ENCODE data around the gene KXD1.

The KXD1 gene

DNA sequence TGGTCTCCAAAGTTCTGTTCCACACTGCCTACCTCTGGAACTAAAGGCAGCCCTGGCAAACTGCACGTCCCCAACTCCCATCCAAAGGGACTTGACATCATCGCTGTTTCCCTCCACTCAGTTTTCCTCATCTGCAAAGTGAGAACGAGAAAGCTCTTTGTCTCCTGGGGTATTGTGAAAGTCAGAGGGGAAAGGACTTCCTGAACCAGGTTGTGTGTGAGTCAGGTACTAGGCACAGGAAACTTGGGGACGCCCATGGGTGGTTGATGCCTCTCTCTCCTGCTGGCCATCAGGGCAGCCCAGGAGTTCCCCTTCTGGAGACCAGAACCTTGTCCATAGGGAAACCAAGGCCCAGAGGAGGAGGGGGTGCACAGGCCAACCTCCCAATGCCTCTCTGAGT is 44.2 kb downstream of the KXD1 start:
- no peak for DNase-seq (ENCODE audit: low spot score)

DNA sequence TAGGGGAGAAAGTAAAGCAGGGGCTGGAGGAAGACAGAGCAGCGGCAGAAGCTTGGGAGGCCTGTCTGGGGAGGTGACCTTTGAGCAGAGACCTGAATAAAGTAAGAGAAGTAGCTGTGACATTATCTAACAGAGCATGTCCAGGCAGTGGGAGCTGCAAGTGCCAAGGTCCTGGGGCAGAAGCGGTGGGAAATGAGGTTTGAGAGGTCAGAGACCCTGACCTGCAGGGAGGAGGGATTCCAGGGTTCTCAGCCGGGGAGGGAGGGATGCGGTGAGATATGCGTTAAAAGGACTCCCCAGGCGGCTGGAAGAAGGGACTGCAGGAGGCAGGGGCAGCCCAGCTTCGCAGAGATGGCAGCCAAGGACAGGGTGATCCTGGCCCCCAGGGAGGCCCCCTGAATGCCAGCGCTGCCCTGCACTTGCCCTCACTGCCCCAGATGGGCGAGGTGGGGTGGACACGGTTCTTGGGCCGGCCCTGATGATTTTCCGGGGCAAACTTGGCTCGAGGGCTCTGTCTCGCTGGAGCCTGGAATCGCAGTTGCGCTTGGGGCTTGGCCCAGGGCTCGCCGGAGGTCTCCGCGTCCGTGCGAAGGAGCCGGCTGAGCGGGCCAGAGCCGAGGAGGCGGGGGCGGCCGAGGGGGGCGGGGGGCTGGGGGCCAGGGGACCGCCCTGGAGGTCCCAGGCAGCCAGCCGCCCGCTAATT is 45.7 kb downstream of the KXD1 start:
- DNase-seq (ENCODE audit: low spot score): no peak

DNA sequence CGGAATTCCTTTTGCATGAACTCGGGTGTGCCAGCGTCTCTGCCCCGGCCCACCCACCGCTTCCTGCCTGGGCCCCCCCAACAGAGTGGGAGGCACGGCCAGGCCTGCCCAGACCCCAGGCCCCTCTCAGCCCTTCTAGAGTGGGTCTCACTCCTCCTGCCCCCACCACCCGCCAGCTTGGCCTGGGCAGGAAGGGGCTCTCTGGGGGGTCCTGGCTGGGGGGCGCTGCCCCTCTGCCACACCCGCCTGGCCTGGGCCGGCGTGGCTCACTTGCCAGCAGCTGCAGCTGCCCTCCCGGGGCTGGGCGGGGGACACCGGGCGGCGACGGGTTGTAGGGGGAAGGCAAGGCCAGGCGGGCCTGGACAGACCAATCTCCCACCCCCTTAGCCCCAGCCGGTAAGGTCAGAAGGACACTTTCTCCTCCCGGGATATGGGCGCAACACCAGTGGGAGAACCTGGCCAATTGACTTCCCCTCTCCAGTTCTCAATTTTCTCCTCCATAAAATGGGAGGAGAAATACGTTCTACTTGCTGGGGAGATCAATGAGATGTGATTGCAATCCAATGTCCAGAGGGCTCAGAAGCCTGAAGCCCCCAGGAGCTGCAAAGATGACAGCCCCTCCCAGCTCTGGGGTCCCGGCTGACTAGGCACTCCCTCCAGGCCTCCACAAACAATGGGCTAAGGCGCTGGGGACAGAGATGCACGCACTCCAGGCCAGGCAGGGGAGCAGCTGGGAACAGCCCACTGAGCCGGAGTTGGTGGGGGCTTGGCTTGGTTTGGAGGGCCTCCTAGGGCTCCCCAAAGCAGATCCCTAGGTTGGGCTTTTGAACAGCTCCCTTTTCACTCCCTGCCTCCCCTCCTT is 46.5 kb downstream of the KXD1 start:
- DNase-seq (ENCODE audit: low spot score): no peak

DNA sequence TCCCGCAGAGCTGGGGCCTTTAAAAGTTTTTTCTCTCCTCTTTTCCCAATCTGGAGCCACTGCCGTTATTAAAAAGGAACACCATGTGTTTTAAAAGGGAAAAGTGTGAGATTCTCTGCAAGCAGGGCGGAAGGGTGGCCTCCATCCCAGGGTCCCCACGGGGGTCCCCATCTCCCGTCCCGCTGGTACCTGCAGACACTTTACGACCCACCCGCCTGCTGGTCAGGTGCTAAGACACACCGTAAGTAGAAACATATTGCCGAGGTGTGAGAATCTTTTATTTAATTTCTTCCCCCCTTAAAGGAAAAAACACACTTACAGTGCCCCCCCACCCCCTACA is 47.1 kb downstream of the KXD1 start:
- no peak for DNase-seq (ENCODE audit: low spot score)

DNA sequence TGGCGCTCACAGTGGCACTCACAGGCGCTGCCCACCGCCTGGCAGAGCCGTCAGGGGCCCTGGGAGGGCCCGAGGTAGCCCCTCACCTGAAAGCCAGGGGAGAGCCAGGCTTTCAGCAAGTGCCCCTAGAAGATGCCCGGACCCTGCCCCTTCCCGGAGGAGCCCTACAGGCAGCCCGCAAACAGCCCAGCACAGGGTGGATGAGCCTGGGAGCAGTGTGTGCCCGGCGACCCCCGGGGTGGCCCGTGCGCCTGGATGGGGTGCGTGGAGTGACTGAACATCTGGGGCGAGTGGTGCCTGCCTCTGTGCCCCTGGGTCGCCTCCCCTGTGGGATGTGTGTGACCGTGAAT is 47.5 kb downstream of the KXD1 start:
- no peak for DNase-seq (ENCODE audit: low spot score)

DNA sequence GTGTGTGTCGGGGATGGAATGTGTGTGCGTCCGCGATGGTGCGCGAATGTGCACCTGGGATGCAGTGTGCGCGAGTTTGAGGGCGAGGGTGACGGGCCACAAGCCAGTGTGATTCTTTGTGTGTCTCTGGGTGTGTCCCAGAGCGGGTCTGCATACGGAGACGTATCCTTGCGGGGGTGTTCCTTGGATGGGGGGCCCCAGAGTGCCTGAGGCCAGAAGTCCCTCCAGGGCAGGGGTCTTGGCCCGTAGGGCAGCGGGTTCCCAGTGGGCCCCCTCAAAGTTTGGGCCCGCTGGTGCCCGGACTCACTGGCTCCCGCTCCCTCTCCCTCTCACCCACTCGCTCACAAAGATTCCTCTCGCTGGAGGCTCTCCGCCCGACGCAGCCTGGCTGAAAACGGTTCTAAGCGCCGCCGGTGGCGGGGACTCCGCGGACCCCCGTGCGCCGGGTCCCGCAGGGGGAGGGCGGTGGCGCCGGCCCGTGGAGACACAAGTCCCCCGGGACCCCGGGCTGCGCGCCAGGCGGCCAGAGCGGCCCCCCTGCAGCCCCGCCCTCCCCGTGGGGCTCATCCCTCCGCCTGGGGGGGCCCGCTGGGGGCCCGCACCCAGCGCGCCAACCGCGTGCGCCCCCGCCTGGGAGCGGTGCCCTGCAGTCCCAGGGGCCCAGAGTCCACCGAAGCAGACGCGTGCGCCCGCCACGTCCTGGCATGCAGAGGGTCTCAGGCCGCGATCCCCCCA is 48.0 kb downstream of the KXD1 start:
- DNase-seq (ENCODE audit: low spot score): no peak

DNA sequence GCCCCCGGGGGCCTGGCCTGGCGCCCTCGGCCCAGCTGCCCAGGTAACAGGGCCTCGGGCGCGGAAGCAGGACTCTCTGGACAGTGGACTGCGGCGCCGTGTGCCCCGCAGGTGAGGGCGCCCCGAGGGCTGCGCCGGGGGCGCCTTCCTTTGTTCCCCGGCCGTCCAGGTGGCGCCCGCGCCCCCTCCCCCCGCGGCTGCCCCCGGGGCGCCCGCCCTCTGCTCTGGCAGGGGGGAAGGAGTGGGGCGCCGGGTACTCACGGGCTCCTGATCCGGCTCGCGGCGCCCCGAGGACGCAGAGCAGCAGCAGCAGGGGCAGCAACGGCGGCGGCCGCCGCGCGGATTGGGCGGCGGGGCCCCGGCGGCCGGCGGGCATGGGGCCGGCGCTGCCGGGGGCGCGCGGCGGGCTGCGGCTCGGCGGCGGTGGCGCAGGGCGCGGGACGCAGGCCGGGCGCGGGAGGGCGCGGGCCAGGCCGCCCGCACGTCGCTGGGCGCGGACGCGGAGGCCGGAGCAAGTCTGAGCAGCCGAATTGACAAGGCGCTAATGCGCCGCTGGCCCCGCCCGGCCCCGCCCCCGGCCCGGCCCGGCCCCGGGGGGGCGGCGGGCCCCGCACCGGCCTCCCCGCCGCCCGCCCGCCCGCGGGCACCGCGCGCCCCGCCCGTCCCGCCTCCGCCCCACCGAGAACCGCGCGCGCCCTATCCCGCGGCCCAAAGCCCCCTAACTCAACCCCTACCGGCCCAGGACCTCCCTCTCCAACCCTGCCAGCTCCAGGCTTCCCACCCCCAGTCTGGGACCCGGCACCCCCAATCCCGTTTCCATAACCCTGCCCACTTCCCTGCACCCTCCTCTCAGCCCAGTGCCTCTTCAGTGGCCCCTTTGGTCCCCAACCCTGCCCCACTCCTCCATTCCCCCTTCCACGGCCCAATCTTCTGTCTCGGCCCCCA is 48.9 kb downstream of the KXD1 start, which contains the start of gene CRLF1:
TSS of gene CRLF1 (minus strand) at position 519 of the 945 bp plus-strand sequence. CDS start at position 376, 143 bp downstream.
- no peak for DNase-seq (ENCODE audit: low spot score)

DNA sequence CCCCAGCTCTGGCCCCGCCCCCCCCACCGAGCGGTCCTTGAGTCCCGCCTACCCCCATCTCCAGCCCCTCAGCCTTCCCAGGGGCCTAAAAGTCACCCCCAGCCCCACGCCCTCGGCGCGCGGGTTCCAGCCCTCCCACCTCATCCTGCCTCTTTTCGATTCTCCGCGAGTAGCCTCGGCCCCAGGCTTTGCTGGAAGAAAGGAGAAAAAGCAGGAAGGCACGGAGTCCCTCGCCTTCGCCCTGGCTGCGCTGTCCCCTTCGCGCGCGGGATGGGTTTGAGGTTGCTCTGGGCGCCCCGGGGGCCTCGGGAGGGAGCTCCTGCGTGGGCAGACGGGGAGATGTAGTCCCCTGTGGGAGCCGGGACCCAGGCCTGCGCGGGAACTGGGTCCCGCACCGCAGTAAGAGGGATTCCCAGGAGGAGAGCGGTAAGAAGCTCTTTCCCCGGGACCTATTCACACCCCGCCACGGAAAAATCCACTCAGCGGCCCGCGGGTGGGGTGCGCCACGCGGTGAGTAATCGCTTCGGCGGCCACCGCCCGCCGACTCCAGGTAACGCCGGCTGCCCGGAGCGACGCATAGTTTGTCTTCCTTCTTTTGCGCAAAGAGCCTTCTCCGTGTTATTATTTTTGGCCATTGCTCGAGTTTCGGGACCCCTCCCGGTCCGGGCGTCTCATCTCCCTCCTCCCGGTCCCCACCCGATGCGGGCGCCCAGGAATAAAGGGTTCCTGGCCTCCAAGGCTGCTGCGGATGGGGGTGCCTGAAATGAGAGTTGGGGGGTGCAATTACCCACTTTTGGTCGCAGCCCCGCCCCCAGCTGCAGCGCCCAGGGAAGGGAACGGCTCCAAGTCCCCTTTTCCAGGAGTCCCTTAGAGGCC is 49.8 kb downstream of the KXD1 start:
- no peak for DNase-seq (ENCODE audit: low spot score)

DNA sequence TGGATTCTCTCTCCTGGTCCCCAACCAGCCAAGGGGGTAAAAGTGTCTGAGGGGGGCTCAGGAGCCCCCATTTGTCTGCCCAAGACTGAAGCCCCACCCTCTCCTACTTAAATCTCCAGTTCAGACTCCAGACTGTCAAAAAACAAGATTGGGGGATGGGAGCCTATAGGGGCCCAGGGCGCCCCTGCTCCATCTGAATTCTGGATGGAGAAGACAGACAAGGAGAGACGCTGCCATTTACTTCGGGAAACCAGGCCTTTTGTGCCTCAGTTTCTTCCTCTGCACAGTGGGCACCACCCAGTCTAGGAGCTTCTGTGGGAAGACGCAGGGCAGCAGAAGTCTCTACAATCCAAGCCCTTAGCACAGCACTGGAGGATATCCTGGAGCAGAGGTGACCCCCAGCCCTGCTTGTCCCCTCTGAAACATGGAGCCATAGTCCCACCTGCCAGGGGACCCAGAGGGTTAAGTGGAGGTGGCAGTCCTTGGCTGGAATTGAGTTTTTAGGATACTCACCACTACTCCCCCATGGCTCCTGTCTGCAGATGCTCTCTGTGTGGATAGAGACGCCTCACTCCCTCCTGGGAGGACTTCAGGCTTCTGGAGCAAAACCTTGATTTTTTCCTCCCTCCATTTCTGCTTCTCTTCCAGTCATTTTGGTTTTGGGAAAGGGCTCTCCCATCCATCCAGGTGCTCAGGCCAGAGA is 50.6 kb downstream of the KXD1 start:
- no peak for DNase-seq (ENCODE audit: low spot score)

DNA sequence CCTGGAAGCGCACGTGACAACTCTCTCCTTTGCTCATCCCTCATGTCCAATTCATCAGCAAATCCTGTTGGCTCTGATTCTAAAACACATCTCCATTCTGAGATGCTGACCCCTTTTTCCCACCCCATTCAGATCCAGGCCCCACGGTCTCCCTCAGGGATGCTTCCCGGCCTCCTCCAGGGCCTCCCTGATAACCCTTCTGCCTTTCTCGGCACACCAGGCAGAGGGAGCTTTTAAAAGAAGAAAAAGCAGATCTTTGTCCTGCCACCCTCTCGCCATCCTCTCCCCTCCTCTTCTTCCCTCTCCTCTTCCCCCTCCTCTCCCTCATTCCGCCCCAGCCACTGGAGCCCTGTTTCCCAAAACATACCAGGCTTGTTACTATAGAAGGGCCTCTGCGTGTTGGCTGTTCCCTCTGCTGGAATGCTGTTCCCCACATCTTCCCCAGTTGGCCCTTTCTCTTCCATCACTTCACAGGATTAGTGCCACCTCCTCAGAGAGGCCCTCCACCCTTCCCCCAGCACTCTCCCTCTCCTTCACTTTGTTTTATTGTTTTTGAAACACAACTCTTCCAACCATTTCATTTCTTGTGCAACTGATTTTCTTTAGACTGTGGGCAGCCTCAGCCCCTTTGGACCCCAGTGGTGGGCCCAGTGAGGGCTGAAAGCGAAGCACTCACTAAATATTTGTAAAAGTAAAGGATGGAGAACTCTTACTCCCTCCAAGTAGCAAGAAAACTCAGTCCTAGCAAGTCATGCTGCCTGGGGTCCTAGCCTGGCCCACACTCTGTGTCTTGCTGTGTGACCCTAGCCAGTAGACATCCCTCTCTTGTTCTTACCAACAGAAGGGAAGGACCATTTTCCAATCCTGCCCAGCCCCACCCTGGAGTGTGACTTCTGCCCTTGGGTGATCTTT is 51.4 kb downstream of the KXD1 start:
- DNase-seq (ENCODE audit: low spot score): no peak

DNA sequence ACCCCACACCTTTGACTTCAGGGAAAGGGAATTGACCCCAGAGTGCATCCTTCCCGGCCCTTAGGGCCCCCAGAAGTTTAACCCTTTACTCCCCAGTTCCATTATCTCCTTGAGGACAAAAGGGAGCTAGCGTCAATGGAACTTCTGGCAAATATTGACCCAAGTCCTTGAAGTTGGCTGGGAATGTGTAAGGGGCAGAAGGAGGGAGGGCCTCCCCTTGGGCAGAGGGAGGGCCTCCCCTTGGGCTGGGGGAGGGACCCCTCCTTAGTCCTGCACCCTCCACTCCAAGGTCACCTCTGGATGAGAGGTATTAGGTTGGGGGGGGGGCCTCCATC is 52.0 kb downstream of the KXD1 start:
- no peak for DNase-seq (ENCODE audit: low spot score)

DNA sequence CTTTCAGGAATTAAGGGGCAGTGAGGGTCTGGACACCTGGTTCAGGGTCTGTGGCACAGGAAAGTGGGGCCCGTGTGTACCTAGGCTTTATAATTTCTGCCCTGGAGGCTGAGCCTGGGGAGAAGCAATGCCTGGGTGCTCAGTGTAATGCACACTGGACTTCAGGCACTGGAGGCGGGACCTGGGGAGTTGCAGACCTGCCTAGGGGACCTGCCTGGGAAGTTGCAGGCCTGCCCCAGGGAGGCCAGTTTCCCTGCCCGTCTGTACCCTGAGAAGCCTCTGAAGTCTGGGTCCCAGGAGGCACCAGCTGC is 52.5 kb downstream of the KXD1 start:
- DNase-seq (ENCODE audit: low spot score): no peak

DNA sequence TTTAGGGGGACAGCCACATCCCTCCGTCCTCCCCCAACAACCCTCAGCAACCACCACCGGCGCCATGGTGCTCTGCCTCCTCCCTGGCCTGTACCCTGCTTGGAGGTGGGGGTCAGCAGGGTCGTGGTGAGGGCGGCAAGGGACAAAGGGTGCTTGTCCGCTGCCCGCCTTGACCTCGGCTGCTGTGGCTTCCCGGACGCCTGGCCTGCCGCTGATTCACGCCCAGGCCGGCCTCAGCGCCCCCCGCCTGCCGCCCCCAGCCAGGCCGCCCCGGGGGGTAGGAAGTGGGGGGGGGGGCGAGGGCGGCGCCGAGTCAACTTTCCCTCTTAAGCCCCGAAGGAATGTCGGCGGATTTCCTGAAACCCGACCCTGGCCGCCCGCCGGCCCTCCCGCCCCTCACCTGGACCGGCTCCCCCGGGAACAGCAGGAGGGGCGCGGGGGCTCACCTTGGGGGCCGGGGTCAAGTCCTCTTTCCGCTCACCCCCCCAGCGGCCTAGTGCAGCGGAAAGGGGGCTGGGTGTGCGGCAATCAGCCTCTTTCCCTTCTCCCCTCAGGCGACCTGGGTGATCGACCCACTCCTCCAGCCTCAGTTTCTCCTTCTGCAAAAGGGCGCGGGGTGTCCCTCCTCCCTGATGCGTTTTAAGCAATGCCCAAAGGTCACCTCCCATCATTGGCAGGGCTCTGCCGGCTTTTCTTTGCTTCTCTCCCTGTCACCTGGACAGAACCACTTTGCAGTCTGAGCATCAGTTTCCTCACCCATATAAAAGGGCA is 53.1 kb downstream of the KXD1 start:
- no peak for DNase-seq (ENCODE audit: low spot score)

DNA sequence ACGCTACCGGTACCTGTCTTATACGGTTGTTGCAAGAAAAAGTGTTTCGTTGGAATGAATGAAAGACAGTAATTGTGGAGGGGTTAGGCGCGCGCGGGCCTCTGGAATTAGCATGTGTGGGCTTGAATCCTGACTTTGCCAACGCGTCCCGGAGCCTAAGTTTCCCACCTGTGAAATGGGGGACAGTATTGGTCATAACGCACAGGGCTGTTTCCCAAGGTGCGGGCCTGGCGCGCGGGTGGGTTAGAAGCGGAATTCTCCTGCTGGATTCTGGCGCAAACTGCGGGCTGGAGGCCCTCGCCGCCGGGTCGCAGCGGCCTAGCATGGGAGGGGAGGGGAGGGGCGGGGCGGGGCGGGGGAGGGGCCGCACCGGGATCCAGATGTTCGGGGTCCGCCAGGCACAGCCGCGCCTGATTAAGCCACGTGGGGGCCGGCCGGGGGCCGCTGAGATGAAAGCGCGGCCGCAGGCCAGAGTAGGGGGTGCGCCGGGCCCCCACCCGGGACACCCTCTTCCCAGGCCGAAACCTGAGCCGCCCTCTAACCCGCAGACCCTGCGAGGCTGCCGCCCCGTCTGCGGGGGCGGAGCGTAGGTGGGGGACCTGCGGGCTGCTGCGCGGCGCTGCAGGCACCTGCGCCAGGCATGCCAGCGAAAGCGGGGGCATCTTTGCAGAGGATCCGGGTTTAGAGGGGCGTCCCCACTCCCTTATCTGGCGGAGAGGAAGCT is 53.8 kb downstream of the KXD1 start:
- peak; percentile 67 for DNase-seq (ENCODE audit: low spot score)

DNA sequence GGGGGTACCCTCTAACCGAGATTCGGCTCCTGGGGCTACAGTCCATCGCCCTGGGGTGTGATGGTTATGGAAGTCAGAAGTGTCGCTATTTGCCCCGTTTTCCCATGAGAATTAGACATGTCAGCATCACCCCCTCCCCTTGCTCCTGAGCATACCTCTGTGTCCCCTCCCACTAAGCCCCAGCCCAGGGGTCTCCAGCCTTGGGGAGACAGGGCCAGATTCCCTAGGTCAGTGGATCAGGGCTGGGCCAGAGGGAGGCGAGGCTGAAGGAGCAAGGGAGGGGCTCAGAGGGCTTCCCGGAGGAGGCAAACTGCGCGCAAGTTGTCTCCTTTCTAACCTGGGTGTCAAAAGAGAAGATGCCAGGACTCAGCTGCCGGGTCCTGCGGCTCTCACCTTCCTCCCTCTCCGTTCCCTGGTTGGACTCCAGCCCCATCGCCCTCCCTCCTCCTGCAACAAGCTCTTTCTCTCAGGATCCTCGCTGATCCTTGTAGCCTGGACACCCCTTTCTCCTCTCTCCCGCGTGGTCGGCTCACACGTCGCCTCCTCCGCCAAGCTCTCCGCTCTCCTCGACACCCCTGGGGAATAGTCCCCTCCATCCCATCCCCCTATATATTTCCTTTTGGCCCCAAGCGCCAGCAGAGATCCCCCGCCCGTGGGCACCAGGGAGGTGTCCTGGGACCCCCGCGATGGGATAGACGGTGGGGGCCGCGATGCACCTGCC is 54.5 kb downstream of the KXD1 start:
- DNase-seq (ENCODE audit: low spot score): no peak

DNA sequence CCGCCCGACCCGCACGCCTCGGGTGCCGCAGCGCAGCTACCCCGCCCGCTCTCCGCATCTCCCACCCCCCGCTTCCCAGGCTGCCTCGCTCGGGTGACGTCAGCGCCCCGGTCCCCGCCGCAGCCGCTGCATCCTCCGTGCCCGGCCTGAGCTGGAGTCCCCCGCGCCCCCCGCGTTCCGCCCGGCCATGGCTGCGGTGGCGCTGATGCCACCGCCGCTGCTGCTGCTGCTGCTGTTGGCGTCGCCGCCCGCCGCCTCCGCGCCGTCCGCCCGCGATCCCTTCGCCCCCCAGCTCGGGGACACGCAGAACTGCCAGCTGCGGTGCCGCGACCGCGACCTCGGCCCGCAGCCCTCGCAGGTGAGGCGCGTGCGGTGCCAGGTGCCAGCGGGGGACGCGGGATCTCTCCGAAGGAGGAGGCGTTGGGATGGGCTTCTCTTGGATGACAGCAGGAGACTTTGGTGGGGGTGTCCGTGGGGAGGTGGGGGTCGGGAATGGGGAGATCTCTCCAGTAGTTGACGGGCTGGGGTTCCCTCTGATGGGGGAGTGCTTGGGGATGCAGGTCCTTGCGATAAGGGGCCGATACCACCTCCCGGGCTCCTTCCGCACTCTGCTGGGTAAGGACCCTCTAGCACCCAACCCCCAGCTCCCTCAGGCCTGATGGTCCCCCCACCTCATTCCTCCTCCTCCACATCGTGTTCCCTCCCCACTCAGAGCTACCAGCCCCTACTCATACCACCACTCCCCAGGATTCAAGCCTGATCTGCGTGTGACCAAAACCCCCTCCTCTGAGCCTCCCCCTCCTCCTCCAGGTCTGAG is 55.3 kb downstream of the KXD1 start, which contains the start of gene TMEM59L:
TSS of gene TMEM59L (plus strand) at position 99 of the 817 bp plus-strand sequence. CDS start at position 188, 89 bp downstream.
- no peak for DNase-seq (ENCODE audit: low spot score)
